Skeletal muscle satellite cell (primary cell): ENCODE results near the gene UPF2. TPM values are rescaled to one million over a fixed set of nuclear protein-coding genes. Genes with fewer than 3 reads are reported as not detected.

Experiments
- H3K27me3 ChIP-seq: 2 replicates; pipeline ENCODE4 v1.7.0; 2013; ENCODE audit warnings: low read length; ENCODE audit not compliant: control insufficient read depth, insufficient read depth
- H3K36me3 ChIP-seq: 2 replicates; pipeline ENCODE4 v1.7.0; 2013; ENCODE audit warnings: mild to moderate bottlenecking, control low read depth, low read length; ENCODE audit not compliant: insufficient read depth
- H3K4me1 ChIP-seq: 2 replicates; pipeline ENCODE4 v1.7.0; 2013; ENCODE audit warnings: low read length; ENCODE audit not compliant: control insufficient read depth, insufficient read depth
- H3K4me2 ChIP-seq: 2 replicates; pipeline ENCODE4 v1.7.0; 2013; ENCODE audit warnings: mild to moderate bottlenecking, low read length
- H3K4me3 ChIP-seq: 2 replicates; pipeline ENCODE4 v1.7.0; 2013; ENCODE audit warnings: low read length
- H3K9ac ChIP-seq: 2 replicates; pipeline ENCODE4 v1.7.0; 2013; ENCODE audit warnings: mild to moderate bottlenecking, low read depth, low read length, moderate library complexity
- H3K9me3 ChIP-seq: replicated peaks from 2 replicates; pipeline ENCODE4 v1.7.0; 2013; ENCODE audit warnings: mild to moderate bottlenecking, control low read depth, low read length
- small RNA-seq: library from RNA; depleted of rRNA; stranded (forward); fragments of <200 nt; gene quantifications from one replicate; pipeline ENCODE3, GENCODE V24; 2012

UPF2 gene

DNA sequence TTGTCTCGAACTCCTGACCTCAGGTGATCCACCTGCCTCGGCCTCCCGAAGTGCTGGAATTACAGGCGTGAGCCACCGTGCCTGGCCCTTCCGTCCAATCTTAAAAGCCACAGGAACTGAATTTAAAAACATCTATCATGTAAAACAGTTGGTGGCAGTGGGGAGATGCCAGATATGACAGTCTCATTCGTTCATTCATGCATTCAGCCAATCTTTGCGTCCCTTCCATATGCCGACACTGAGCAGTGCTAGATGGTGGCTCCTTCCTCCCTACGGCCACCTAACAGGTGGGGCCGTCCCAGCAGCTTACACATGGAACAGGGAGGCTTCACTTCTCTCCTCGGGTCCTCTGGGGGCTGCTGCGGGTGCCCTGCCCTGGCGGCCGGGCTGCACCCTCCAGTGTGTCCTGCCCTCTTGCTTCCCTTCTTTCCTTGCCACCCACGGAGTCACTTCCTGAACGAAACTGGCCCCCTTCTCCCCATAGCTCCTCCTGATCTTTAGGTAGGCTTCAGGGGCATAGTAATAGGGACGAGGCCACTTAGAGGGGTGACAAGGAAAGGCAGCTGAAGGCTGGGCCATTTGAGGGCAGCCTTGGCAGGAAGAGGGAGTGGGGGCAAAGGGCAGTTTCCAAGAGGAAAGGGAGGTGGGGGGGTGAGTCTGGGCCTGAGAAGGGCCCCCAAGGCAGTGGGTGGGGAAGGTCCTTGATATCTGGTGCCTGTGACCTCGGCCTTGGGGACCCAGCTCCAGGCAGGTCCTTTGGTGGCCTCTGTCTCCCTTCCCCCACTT is 165.6 kb downstream of the UPF2 start:
- peaks cover 26% of the 10 kb centered on the region for H3K4me1 ChIP-seq

DNA sequence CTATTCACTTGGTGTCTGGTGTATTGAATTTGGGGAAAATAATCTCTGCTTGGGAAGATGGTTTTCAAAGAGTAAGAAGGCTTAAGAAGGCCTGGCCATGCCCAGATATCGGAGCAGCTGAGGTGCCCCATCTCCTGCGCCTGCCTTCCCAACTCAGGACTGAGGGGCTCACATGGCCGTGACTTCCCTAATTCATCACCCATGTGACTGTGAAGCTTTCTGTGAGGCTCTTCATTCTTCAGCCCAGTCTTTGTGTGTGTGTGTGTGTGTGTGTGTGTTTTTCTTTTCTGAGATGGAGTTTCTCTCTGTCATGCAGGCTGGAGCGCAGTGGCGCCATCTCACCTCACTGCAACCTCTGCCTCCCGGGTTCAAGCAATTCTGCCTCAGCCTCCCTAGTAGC is 166.3 kb downstream of the UPF2 start:
- H3K36me3 ChIP-seq: no peaks in the 10 kb centered on the region
- peak overlapping the region; percentile 1 for H3K4me2 ChIP-seq
- H3K4me3 ChIP-seq: no peak overlapping the region
- H3K9ac ChIP-seq: peak overlapping the region; percentile 12
- peaks cover 20% of the 10 kb centered on the region for H3K4me1 ChIP-seq
- H3K9me3 ChIP-seq: no peaks in the 10 kb centered on the region
- H3K27me3 ChIP-seq: no peaks in the 10 kb centered on the region

More for the DNA sequence above, 165.6 kb downstream of the UPF2 start:
- no peaks in the 10 kb centered on the region for H3K9me3 ChIP-seq
- H3K9ac ChIP-seq: no peak overlapping the region
- H3K4me3 ChIP-seq: no peak overlapping the region
- no peak overlapping the region for H3K4me2 ChIP-seq
- no peaks in the 10 kb centered on the region for H3K27me3 ChIP-seq
- H3K36me3 ChIP-seq: no peaks in the 10 kb centered on the region

GRCh38 chr10:11875494-11876281 is 166.9 kb downstream of the UPF2 start:
- peak overlapping the region; percentile 19 for H3K4me3 ChIP-seq
- H3K9ac ChIP-seq: peak overlapping the region; percentile 12
- no peaks in the 10 kb centered on the region for H3K36me3 ChIP-seq
- H3K9me3 ChIP-seq: no peaks in the 10 kb centered on the region
- H3K4me1 ChIP-seq: peaks cover 19% of the 10 kb centered on the region
- no peaks in the 10 kb centered on the region for H3K27me3 ChIP-seq
- H3K4me2 ChIP-seq: peak overlapping the region; percentile 53

GRCh38 chr10:11874568-11875493 is 167.8 kb downstream of the UPF2 start:
- peak overlapping the region; percentile 19 for H3K4me3 ChIP-seq
- H3K9ac ChIP-seq: no peak overlapping the region
- no peaks in the 10 kb centered on the region for H3K27me3 ChIP-seq
- no peaks in the 10 kb centered on the region for H3K36me3 ChIP-seq
- H3K4me2 ChIP-seq: peak overlapping the region; percentile 53
- no peaks in the 10 kb centered on the region for H3K9me3 ChIP-seq
- peaks cover 22% of the 10 kb centered on the region for H3K4me1 ChIP-seq

DNA sequence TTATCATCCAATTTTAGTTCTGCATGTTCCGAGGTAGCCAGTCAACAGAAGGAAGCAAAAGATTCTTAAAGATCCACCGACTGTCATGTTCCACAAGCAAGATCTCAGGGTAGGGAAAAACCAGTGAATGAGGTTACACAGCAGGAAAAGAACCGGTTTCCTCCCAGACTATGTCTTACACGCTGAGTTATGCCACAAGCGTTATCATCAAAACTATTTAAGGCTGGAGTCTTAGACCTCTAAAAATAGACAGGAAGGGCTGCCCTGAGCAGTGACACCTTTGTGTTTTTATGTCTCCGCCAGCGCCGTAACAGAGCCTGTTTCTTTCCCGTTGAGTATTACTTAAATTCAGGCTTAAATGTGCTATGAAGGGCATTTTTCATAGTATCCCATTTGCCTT is 171.1 kb downstream of the UPF2 start:
- Histone ChIP-seq H3K36me3 (peaks cover 3% of the 10 kb centered on the region), H3K4me1 (peaks cover 25% of the 10 kb centered on the region), H3K9me3 (no peaks in the 10 kb centered on the region), H3K9ac (no peak overlapping the region), H3K27me3 (no peaks in the 10 kb centered on the region), H3K4me3 (no peak overlapping the region), H3K4me2 (no peak overlapping the region)

DNA sequence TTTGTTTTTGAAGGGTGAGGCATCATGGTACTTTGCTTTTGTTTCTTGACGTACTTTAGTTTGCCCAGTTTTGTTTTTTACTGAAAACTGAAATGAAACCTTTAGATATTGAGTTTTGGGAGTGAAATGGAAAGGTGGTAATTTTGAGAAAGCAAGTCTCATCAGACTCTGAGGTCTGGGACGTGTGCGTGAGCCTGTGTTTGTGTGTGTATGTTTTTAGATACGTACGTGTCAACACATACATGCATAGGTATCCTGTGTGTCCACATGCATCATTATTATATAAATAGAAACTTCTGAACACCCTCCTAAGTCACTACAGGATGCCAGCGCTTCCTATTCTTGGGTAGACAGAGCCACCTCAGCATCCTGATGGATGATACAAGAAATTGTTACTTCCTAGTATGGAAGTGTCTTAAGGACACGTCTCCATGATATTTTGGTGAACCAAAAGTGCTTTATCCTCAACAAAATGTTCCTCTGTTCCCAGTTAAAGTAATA is 171.7 kb downstream of the UPF2 start:
- Histone ChIP-seq H3K4me1 (peaks cover 20% of the 10 kb centered on the region), H3K9me3 (no peaks in the 10 kb centered on the region), H3K9ac (no peak overlapping the region), H3K36me3 (peaks cover 3% of the 10 kb centered on the region), H3K4me2 (no peak overlapping the region), H3K4me3 (no peak overlapping the region), H3K27me3 (no peaks in the 10 kb centered on the region)

DNA sequence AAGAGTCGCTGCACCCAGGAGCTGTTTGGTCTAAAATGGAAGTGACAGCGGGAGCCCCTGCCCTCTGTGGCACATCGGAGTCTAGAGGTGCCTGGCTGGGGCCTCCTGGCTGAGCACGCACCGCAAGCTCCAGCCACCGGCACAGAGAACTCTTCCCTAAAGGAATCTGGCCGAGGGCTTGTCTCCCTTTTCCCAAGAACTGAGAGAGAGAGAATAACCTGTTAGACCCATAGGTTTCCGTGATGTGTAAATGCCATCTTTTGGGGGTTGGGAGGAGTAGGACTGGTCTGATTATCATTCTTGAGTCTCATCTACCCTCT is 172.2 kb downstream of the UPF2 start:
- H3K4me1 ChIP-seq: peaks cover 15% of the 10 kb centered on the region
- H3K9me3 ChIP-seq: no peaks in the 10 kb centered on the region
- H3K9ac ChIP-seq: no peak overlapping the region
- H3K4me3 ChIP-seq: no peak overlapping the region
- H3K4me2 ChIP-seq: peak overlapping the region; percentile 44
- H3K27me3 ChIP-seq: no peaks in the 10 kb centered on the region
- H3K36me3 ChIP-seq: peaks cover 3% of the 10 kb centered on the region

Small RNAs within 50 kb of the gene (small RNA-seq; reads per million reads assigned to genes)
- gene RNU6-1095P: not detected
